HG03097 (cell line): ENCODE results near the gene CACNA2D4.

Experiments used
- ATAC-seq: cut with Tn5 transposase; IDR thresholded peaks from one replicate; pipeline ENCODE4 v1.9.1; 2021; ENCODE audit not compliant: unreplicated experiment, low FRiP score

Gene CACNA2D4

GRCh38 chr12:1934068-1934467, 15.6 kb upstream of the CACNA2D4 start:
- no peak for ATAC-seq

DNA sequence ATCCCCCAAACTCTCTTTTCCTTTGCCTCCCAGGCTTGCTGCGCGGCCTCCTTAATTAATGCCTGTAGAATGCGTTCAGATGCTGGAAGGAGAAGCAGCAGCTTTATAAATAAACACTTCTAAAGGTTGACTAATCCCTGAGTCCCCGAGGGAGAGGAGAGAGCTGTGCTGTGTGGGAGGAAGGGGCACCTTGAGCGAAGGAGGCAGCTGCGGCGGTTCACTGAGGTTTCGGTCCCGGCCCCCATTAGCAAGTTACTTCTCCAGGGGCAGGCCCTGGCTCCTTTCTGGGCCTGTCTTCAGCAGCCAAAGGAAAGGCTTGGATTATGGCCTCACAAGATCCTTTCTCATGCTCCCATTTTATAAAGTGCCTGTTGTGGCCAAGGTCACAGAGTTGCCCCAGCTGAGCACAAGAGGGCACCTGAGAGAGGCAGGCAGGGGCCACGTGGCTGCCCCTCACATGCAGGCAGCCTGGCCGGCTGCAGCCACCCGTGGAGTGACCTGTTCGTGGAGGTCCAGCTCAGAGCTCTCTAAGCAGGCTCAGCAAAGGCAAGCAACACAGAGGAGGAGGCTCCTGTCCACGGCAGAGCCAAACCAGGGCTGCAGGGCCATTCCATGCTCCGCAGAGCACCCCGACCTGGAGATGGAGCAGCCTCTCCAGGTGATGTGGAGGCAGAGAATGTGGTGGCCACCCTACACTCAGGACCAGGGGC, 15.0 kb upstream of the CACNA2D4 start:
- no peak for ATAC-seq

- no peak for ATAC-seq
These were observed 13.9 kb upstream of the CACNA2D4 start for GRCh38 chr12:1932264-1932777.

DNA sequence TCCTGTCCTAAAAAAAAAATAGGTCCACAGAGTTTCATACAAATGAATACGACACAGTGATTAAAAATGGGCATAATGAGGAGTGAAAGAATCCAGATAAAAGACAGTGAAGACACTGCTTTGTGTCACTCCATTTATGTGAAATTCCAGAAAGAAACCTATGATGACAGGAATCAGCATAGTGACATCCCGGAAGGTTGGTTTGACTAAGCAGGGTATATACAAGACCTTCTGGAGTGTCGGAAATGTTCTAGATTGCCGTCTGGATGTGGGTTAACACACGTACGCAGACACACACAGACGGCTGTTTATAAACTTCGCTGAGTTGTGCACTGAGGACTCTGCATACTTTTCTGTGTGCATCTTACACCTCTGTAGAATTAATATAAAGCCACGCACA, 13.2 kb upstream of the CACNA2D4 start:
- ATAC-seq, result no peak

DNA sequence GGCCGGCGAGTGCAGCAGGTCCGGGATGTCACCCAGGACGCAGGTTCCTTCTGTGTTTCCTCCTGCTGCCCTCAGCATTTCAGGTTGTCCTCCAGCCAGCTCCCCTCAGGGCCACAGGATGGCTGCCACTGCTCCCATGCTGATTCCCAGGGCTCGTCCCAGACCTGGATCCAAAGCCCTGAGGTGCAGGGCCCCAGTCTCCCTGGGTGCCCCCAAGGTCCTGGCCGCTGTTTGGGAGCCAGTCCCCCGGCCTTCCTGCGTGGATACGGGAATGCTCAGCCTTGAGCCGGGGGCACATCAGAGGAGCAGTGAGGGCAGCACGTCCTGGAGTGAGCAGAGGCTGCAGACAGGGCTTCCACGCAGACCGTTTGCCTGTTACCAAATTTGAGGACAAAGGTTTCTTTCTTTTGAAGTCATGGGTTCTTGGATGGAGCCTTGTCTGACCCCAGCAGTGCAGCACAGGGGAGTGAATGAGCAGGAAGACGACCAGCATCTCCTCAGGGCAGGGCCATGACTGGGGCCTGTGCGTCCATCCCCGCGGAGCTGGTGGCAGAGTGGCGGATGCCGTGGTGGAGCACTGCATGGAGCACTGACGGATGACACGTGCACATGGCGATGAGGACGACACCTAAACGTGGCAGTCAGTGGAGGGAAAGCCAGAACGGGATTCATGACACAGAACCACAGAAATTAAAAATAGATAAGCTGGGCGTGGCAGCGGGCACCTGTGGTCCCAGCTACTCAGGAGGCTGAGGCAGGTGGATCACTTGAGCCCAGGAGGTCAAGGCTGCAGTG, 12.5 kb upstream of the CACNA2D4 start:
- no peak for ATAC-seq

DNA sequence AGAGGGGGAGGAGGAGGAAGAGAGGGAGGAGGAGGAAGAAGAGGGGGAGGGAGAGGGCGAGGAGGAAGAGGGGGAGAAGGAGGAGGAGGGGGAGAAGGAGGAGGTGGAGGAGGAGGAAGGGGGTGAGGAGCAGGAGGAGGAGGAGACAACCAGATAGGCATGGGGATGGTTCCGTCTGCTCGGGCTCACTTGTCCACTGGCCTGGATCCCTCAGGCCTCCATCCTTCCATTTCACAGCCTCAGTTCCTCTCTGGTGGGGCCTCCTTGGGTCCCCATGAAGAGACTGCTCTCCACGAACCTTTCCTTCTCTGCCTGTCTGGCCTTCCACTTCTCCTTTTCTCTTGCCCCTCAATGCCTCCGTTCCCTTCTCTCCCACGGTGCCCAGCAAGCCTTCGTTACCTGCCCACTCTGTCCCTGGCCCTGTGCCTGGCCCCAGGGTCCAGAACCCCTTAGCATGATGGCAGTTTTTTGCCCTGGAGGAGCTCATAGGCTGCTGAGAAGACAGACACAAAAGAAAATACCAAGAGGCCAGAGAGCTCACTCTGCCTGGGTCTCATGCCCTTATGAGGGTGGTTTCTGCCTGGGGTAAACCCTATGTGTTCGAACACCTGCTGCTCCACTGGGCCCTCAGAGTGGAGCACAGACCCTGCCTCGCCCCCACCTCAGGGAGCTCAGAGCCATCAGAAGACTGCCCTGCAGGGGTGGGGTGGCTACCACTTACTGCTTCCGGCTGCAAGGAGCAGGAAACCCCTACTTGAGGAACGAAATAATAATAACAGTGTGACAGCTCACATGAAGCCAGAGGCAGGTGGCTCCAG, 11.7 kb upstream of the CACNA2D4 start:
- no peak for ATAC-seq

GRCh38 chr12:1929241-1929984, 11.0 kb upstream of the CACNA2D4 start:
- ATAC-seq, result no peak

- no peak for ATAC-seq
These were observed 10.1 kb upstream of the CACNA2D4 start for GRCh38 chr12:1928439-1929121.

- no peak for ATAC-seq
These were observed 9.4 kb upstream of the CACNA2D4 start for GRCh38 chr12:1927751-1928351.

GRCh38 chr12:1927051-1927680, 8.7 kb upstream of the CACNA2D4 start:
- no peak for ATAC-seq

- ATAC-seq, result no peak
These were observed 7.8 kb upstream of the CACNA2D4 start for GRCh38 chr12:1926251-1926657.

DNA sequence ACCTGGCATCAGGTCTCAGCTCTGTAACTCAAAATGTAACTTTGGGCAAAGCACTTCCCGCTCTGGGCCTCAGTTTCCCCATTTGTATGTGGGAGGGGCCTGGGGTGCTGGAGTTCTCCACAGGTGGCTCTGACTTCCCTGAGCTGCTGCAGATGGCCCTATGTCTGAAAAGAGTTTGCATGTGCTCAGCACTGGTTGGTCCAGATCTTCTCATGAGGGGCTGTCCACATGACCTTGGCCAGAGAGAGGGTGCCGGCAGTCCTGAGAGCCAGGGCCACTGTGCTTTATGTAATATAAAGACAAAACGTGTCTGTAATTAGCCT, 7.2 kb upstream of the CACNA2D4 start:
- ATAC-seq, result no peak

DNA sequence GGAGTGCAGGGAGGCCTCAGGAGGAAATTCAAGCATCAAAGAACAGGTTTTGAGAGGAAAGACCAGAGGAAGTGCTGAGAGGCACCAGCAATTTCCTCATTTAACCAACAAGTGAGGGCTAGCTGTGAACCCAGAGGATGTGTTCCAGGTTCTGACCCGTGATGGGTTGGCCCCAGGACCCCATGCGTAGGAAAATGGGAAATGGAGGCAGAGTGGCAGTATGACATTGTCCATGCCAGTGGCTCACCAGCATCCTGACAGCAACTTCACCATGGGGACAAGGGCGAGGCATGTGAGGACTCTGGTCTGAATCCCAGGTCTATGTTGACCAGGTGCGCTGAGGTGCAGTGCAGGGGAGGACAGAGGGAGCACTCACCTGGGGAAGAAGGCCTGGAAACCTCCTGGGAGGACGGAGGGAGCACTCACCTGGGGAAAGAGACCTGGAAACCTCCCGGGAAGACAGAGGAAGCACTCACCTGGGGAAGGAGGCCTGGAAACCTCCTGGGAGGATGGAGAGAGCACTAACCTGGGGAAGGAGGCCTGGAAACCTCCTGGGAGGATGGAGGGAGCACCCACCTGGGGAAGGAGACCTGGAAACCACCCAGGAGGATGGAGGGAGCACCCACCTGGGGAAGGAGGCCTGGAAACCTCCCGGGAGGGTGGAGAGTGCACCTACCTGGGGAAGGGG, 6.7 kb upstream of the CACNA2D4 start:
- ATAC-seq, result no peak

DNA sequence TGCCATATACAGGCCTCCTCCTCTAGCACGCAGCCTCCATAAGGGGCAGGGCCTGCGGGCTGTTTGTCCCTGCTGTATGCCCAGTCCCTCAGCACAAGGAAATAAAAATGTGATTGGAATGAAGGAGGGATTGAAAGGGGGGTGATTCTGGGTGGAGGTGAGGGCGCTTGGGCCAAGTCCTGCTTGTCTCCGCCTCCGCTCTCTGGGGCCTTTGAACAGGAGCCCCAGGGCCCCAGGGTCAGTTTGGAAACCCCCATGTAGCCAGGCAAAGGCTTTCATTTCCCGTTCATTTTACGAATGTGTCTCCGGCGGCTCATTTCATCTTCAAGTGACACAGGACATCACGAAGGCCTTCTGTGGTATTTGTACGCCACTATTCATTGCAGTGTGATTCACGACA, 4.5 kb upstream of the CACNA2D4 start:
- no peak for ATAC-seq

DNA sequence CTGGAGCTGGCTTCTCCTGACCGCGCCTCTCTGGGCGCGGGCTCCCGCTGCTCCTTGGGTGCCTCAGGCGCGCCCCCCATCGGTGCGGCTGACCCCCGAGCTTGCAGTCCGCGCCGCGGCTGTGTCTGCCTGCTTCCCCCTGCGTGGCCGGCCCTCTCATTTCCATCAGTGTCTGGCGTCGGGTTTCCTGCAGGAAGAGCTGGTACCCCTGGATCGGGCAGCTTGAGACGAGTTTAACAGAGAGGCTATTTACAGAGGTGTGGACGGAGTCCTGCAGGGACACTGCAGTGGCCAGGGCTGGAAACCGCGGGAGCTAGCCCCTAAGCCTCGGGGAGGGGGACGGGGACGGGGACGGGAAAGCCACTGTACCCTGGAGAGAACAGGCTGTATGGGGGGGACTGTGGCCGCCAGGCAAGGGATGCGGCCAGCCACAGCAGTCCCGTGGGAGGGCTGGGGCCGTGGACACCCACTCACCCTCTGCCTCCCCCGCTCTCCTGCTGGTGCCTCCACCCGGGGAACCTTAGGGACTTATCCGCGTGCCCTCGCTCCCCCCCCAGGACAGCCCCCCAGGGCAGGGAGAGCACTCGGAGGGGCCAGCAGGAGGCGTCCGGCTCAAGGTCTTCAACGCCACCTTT, 3.7 kb upstream of the CACNA2D4 start:
- no peak for ATAC-seq

GRCh38 chr12:1920971-1921370, 2.5 kb upstream of the CACNA2D4 start:
- no peak for ATAC-seq

GRCh38 chr12:1920436-1920835, 2.0 kb upstream of the CACNA2D4 start:
- ATAC-seq, result no peak

- ATAC-seq, result no peak
These were observed 1.3 kb upstream of the CACNA2D4 start for GRCh38 chr12:1919763-1920162.
